Glutamatergic neuron (in vitro differentiated cells): ENCODE measurements around the gene PRR7. TPM values are rescaled to one million over a fixed set of nuclear protein-coding genes. Genes with fewer than 3 reads are reported as not detected.

Source experiments
- DNase-seq: peaks from one replicate; pipeline ENCODE4 v3.0.0; 2022
- H3K27ac Mint-ChIP-seq: one replicate; pipeline ENCODE4 v1.8.0; 2020; ENCODE audit warnings: mild to moderate bottlenecking, mixed read lengths, inconsistent platforms; ENCODE audit not compliant: unreplicated experiment
- H3K27me3 Mint-ChIP-seq: one replicate; pipeline ENCODE4 v1.8.0; 2020; ENCODE audit warnings: mild to moderate bottlenecking, moderate library complexity, mixed read lengths, inconsistent platforms; ENCODE audit not compliant: unreplicated experiment
- H3K36me3 Mint-ChIP-seq: one replicate; pipeline ENCODE4 v1.8.0; 2020; ENCODE audit warnings: mild to moderate bottlenecking, mixed read lengths, inconsistent platforms; ENCODE audit not compliant: unreplicated experiment
- H3K4me1 Mint-ChIP-seq: one replicate; pipeline ENCODE4 v1.8.0; 2020; ENCODE audit warnings: mild to moderate bottlenecking, low read depth, mixed read lengths, inconsistent platforms; ENCODE audit not compliant: unreplicated experiment
- H3K4me3 Mint-ChIP-seq: one replicate; pipeline ENCODE4 v1.8.0; 2020; ENCODE audit warnings: mild to moderate bottlenecking, mixed read lengths, inconsistent platforms; ENCODE audit not compliant: unreplicated experiment
- H3K9me3 Mint-ChIP-seq: one replicate; pipeline ENCODE4 v1.8.0; 2020; ENCODE audit warnings: mild to moderate bottlenecking, moderate library complexity, mixed read lengths, inconsistent platforms; ENCODE audit not compliant: unreplicated experiment
- total RNA-seq: library from RNA; stranded (reverse); fragmentation: NEBNext Ultra II Directional; extraction: Animal tissue kit (Norgen Biotek cat#: 25700); gene quantifications from one replicate; pipeline ENCODE4 v1.2.1, GENCODE V29; 2021; ENCODE audit not compliant: unreplicated experiment
- TF ChIP-seq, protein P1 (sequence below): fragments of 200-600 bp; sonication (generic); IDR thresholded peaks from one replicate; pipeline ENCODE4 v1.5.0; 2021; ENCODE audit not compliant: partially characterized antibody, unreplicated experiment

The PRR7 gene
- total RNA-seq, 1 donor from 2014 or later: 4.1 TPM

DNA sequence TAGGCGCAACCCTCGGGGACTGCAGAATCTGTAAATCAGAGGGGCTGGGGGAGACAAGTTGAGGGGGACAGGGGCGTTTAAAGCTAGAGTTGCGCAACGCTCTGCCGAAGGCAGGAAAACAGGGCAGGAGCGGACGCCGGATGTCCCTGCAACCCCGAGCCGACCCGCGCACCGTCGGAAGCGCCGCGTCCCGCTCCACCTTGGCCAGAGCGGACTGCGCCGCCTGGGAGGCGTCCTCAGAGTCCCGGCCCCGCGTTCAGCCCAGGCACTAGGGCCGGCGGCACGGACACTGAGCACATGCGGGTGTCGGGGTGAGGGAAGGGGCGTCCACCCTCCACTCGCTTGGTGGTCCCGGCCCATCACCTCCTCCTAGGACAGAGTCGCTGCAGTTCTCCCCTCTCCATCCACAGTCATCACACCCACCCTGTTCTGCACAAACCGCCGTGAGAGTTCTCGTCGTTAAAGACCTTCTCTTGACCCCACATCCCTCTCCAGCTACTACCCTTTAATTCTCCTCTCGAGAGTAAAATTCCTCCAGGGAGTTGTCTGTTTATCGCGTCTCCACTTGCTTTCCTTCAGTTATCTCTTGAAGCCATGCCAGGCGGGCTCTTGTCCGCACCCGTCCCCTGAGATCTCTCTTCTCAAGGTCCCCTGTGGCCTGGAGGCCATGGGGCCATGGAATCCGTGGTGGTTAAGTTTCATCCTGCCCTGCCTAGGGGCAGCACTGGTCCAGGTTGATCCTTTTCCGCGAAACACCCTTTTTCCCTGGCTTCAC lies 51.6 kb downstream of the PRR7 start:
- H3K4me3 Mint-ChIP-seq: peak overlapping the region; percentile 75
- peak; percentile 60 for DNase-seq
- H3K9me3 Mint-ChIP-seq: peaks cover 16% of the 10 kb centered on the region
- H3K27ac Mint-ChIP-seq: peak overlapping the region; percentile 81
- H3K27me3 Mint-ChIP-seq: peaks cover 17% of the 10 kb centered on the region
- no peaks in the 10 kb centered on the region for H3K36me3 Mint-ChIP-seq
- peaks cover 40% of the 10 kb centered on the region for H3K4me1 Mint-ChIP-seq
- TF ChIP-seq, protein P1, sequence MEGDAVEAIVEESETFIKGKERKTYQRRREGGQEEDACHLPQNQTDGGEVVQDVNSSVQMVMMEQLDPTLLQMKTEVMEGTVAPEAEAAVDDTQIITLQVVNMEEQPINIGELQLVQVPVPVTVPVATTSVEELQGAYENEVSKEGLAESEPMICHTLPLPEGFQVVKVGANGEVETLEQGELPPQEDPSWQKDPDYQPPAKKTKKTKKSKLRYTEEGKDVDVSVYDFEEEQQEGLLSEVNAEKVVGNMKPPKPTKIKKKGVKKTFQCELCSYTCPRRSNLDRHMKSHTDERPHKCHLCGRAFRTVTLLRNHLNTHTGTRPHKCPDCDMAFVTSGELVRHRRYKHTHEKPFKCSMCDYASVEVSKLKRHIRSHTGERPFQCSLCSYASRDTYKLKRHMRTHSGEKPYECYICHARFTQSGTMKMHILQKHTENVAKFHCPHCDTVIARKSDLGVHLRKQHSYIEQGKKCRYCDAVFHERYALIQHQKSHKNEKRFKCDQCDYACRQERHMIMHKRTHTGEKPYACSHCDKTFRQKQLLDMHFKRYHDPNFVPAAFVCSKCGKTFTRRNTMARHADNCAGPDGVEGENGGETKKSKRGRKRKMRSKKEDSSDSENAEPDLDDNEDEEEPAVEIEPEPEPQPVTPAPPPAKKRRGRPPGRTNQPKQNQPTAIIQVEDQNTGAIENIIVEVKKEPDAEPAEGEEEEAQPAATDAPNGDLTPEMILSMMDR: no peak

DNA sequence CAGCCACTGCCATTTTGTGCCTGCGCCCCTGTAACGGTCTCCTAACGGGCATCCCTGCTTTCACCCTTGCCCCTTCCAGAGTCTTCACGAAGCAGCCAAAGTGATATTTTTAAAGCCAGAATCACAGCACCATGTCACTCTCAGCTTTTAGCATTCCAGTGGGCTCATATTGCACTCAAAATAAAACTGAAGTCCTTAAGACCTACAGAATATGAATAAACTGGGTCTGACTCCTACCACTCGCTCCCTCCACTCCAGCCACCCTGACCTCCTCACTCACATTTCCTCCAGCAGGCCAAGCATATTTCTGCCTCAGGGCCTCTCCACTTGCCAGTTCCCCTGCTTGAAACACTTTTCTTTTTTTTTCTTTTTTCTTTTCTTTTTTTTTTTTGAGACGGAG lies 53.2 kb downstream of the PRR7 start:
- H3K27me3 Mint-ChIP-seq: peaks cover 17% of the 10 kb centered on the region
- no peak for DNase-seq
- no peaks in the 10 kb centered on the region for H3K36me3 Mint-ChIP-seq
- H3K4me1 Mint-ChIP-seq: peaks cover 38% of the 10 kb centered on the region
- TF ChIP-seq, protein P1: no peak
- H3K4me3 Mint-ChIP-seq: peak overlapping the region; percentile 66
- H3K9me3 Mint-ChIP-seq: peaks cover 16% of the 10 kb centered on the region
- no peak overlapping the region for H3K27ac Mint-ChIP-seq

DNA sequence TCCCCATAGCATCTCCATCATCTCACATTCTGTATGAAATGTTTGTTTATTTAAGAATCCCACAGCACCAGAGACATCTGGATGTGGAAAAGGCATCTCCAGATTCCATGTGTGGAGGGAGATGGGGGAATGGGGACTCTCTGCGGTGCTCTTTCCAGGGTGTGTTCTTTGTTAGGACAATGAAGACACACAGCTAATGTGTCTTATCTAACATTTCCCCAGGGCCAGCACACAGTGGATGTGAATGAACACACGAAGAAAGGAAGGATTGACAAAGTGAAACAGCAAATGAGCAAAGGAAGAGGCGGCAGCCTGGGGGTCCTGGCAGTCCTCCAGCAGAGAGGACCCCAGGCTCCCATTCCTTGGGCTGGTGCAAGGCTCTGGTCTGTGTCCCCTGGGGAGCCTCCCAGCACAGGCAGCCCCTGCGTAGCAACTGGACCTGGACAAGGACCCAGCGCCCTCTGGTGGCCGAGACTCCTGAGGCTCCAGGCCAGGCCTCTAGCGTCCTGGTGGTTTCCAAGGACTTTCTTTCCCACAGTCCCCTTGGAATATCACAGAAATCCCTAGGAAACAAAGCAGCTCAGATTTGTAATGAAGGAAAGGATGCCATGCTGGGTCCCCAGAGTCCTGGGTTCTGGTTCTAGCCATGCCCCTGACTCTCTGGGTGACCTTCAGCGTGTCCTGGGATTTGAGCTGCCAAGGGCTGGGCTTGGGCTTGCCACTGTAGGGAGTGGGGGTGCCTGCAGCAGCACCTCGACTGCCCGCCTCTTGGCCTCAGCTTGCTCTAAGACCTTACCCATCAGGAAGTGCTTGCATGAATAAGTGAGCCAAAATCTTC lies 54.3 kb downstream of the PRR7 start:
- TF ChIP-seq, protein P1: peak; percentile 88
- H3K27ac Mint-ChIP-seq: peak overlapping the region; percentile 78
- peaks cover 38% of the 10 kb centered on the region for H3K4me1 Mint-ChIP-seq
- DNase-seq: peak; percentile 99
- peak overlapping the region; percentile 59 for H3K4me3 Mint-ChIP-seq
- no peaks in the 10 kb centered on the region for H3K36me3 Mint-ChIP-seq
- H3K9me3 Mint-ChIP-seq: peaks cover 20% of the 10 kb centered on the region
- H3K27me3 Mint-ChIP-seq: peaks cover 17% of the 10 kb centered on the region

DNA sequence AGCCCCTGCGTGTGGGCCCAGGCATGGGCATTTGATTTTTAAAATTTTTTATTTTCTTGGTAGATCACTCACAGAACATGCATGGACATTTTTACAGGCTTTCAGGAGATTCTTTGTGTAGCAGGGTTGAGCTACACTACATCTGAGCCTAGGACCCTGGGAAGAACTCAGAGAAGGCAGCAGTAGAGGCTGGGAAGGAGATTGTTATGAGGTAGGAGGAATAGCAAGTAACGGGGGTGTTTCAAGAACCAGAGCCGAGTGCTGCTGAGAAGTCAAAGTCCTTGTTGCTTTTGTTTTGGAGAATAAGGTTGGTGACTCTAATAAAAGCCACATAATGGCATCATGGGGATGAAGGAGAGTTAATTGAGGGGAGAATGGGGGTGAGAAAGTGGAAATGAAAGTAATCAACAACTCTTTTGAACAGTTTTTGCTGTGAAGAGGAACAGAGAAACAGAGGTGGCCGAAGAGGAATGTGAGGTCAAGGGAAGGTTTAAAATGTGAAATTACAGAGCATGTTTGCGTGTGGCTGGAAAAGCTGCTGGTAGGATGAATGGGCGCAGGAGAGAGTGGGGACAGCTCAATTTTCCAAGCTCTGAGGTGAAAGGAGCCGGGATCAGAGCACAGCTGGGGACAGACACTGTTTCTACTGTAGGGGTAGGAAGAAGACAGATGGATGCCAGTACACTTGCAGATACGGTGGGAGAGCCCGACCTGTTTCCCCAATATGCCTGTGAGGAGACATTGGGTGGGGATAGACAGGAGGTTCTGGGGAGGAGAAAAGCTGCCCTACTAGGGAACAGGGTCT lies 55.5 kb downstream of the PRR7 start:
- TF ChIP-seq, protein P1: no peak

More for the DNA sequence above, 55.5 kb downstream of the PRR7 start:
- peaks cover 38% of the 10 kb centered on the region for H3K4me1 Mint-ChIP-seq
- H3K36me3 Mint-ChIP-seq: no peaks in the 10 kb centered on the region
- no peak for DNase-seq
- H3K9me3 Mint-ChIP-seq: peaks cover 20% of the 10 kb centered on the region
- H3K4me3 Mint-ChIP-seq: peak overlapping the region; percentile 60
- H3K27me3 Mint-ChIP-seq: peaks cover 20% of the 10 kb centered on the region
- peak overlapping the region; percentile 95 for H3K27ac Mint-ChIP-seq
